ENCODE measurements around the gene NTRK1.

DNA sequence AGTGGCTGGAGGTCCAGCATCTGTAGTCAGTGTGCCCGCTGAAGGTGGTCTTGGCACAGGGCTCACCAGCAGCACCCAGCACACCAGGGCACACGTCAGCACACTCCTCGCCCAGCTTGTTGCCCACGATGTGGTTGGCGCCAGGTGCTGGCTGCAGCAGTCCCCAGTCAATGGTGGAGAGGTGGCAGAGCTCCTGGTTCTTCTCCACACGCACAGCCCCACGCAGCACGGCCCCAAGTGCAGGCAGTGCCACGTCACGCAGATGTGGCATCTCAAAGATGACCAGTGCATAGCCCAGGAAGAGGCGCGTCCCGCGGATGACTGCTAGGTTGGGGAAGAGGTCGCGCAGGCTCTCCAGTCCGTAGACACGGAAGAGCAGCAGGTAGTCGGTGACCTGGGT is 6.9 kb upstream of the NTRK1 start:
- TF ChIP-seq, protein P1, sequence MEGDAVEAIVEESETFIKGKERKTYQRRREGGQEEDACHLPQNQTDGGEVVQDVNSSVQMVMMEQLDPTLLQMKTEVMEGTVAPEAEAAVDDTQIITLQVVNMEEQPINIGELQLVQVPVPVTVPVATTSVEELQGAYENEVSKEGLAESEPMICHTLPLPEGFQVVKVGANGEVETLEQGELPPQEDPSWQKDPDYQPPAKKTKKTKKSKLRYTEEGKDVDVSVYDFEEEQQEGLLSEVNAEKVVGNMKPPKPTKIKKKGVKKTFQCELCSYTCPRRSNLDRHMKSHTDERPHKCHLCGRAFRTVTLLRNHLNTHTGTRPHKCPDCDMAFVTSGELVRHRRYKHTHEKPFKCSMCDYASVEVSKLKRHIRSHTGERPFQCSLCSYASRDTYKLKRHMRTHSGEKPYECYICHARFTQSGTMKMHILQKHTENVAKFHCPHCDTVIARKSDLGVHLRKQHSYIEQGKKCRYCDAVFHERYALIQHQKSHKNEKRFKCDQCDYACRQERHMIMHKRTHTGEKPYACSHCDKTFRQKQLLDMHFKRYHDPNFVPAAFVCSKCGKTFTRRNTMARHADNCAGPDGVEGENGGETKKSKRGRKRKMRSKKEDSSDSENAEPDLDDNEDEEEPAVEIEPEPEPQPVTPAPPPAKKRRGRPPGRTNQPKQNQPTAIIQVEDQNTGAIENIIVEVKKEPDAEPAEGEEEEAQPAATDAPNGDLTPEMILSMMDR (IDR thresholded peaks at IDR 0.05), result no peak
- no peak for TF ChIP-seq POLR2AphosphoS5 (IDR thresholded peaks at IDR 0.05; ENCODE audit: low read depth, low read length)
